HK-2 (cell line): ENCODE results near the gene ANP32A.
"Not testable (repeated sequence)": the region's sequence is repeated elsewhere in the genome, so short reads cannot be mapped to it uniquely, and the experiment has no call there.

Experiments used
- DNase-seq: peaks from one replicate; pipeline ENCODE4 v3.0.0-alpha.2; 2018; ENCODE audit not compliant: unreplicated experiment

Gene ANP32A

GRCh38 chr15:68820295-68821189, at the start of gene ANP32A:
Gene ANP32A, minus strand, starts transcription at chr15:68820895. Its CDS starts 144 bp downstream, at chr15:68820751.
- DNase-seq = peak; percentile 94

GRCh38 chr15:68868296-68868695, 47.6 kb upstream of the ANP32A start:
- no peak for DNase-seq

- no peak for DNase-seq
These were observed 41.7 kb upstream of the ANP32A start for GRCh38 chr15:68862415-68862814.

- not testable (repeated sequence) for DNase-seq
These were observed 38.0 kb upstream of the ANP32A start for GRCh38 chr15:68858666-68859065.

- DNase-seq = not testable (repeated sequence)
These were observed 36.7 kb upstream of the ANP32A start for GRCh38 chr15:68857443-68857842.

GRCh38 chr15:68852461-68852860, 31.8 kb upstream of the ANP32A start:
- DNase-seq = no peak

- DNase-seq = no peak
These were observed 31.3 kb upstream of the ANP32A start for GRCh38 chr15:68851971-68852370.

- DNase-seq = no peak
These were observed 28.8 kb upstream of the ANP32A start for GRCh38 chr15:68849497-68849896.

- DNase-seq = no peak
These were observed 26.2 kb upstream of the ANP32A start for GRCh38 chr15:68846851-68847439.

- DNase-seq = no peak
These were observed 24.3 kb upstream of the ANP32A start for GRCh38 chr15:68844856-68845550.

- DNase-seq = no peak
These were observed 23.0 kb upstream of the ANP32A start for GRCh38 chr15:68843425-68844311.

- no peak for DNase-seq
These were observed 22.3 kb upstream of the ANP32A start for GRCh38 chr15:68842958-68843357.

GRCh38 chr15:68834346-68834745, 13.7 kb upstream of the ANP32A start:
- DNase-seq = no peak

GRCh38 chr15:68833700-68834331, 13.1 kb upstream of the ANP32A start:
- no peak for DNase-seq

- DNase-seq = no peak
These were observed 9.6 kb upstream of the ANP32A start for GRCh38 chr15:68830141-68830785.

GRCh38 chr15:68829068-68829467, 8.4 kb upstream of the ANP32A start:
- DNase-seq = no peak

GRCh38 chr15:68823561-68823960, 2.9 kb upstream of the ANP32A start:
- DNase-seq = no peak

GRCh38 chr15:68822818-68823217, 2.1 kb upstream of the ANP32A start:
- DNase-seq = no peak

- DNase-seq = peak; percentile 6
These were observed 1.2 kb upstream of the ANP32A start for GRCh38 chr15:68821841-68822381.

GRCh38 chr15:68821190-68821840, 620 bp upstream of the ANP32A start:
- peak; percentile 6 for DNase-seq
